COLO668 (cell line): ENCODE data around the gene ZMYND19.
"Not testable (repeated sequence)": the region's sequence is repeated elsewhere in the genome, so short reads cannot be mapped to it uniquely, and the experiment has no call there.

Experiments used
- DNase-seq: peaks from one replicate; lab custom pipeline; 2025; ENCODE audit not compliant: unreplicated experiment; lab: John Stamatoyannopoulos, UW

Gene ZMYND19

DNA sequence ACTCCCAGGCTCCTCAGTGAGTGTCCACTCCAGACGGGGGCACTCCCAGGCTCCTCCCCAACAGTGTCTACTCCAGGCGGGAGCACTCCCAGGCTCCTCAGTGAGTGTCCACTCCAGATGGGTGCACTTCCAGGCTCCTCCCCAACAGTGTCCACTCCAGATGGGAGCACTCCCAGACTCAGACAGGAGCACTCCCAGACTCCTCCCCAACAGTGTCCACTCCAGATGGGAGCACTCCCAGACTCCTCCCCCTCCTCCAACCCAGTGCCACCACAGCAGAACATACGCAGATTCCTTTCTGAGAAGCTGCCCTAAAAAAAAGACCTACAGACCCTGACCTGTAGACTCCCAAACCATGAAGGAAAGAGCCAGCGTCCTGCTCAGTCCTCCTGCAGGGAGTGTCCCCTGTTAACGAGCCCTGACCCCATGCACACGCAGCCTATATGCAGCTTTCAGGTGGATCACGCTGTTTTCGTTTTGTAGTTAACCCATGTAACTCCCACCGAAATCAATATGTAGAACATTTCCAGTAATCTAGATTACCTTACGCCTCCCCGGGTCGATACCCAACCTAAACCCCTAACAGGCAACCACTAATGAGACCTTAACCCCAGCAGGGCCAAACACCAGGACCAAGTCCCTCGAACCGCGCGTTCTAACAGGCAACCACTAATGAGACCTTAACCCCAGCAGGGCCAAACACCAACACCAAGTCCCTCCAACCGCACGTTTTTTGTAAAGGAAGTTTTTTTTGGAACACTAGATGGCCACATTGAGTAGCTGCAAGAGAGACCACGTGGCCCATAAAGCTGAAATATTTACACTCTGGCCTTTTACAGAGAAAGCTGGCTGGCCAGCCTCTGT is 55.8 kb downstream of the ZMYND19 start:
- peak; percentile 57 for DNase-seq

DNA sequence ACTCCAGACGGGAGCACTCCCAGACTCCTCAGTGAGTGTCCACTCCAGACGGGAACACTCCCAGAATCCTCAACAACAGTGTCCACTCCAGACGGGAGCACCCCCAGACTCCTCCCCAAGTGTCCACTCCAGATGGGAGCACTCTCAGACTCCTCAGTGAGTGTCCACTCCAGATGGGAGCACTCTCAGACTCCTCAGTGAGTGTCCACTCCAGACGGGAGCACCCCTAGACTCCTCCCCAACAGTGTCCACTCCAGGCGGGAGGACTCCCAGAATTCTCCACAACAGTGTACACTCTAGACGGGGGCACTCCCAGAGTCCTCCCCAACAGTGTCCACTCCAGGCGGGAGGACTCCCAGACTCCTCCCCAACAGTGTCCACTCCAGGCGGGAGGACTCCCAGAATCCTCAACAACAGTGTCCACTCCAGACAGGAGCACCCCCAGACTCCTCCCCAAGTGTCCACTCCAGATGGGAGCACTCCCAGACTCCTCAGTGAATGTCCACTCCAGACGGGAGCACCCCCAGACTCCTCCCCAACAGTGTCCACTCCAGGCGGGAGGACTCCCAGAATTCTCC is 57.3 kb downstream of the ZMYND19 start:
- DNase-seq: not testable (repeated sequence)
